Fibroblast of the conjunctiva (primary cell): ENCODE data around the gene ZNF791.
"Not testable (repeated sequence)": the region's sequence is repeated elsewhere in the genome, so short reads cannot be mapped to it uniquely, and the experiment has no call there.

Experiments
- DNase-seq: peaks from one replicate; pipeline ENCODE4 v3.0.0-alpha.2; 2010; ENCODE audit warnings: low read depth

ZNF791 gene

GRCh38 chr19:12610540-12611360, at the start of gene ZNF791, which contains the start of gene ZNF490:
Gene ZNF791, plus strand, starts transcription at chr19:12610920. Its CDS starts 160 bp downstream, at chr19:12611080.
Gene ZNF490, minus strand, starts transcription at chr19:12610813. Its CDS starts 133 bp downstream, at chr19:12610680.
- peak; percentile 93 for DNase-seq

DNA sequence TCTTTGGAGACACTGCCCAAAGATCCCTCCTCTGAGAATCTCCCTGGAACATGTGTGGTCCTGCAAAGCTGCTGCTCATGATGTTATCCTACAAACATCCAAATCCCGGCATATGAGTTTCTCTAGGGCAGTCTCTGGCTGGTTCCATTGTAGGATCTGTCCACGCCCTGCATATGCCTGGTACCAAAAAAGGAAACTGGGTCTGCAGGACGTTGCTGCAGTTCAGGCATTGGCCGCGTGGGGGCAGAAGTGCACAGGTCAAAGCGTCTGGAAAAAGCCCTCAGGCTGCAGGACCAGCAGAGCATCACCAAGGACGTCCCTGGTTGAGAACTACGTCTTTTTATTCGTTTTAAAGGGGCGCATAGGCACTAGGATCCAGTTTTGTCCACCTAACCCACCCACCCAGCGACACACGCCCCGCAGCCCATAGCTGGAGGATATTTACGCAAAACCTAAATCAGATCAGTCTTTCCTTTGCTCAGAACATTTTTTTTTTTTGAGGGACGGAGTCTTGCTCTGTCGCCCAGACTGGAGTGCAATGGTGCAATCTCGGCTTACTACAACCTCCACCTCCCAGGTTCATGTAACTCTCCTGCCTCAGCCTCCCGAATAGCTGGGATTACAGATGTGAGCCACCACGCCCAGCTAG, 46.6 kb upstream of the ZNF791 start:
- DNase-seq = peak; percentile 84

GRCh38 chr19:12566380-12566779, 44.3 kb upstream of the ZNF791 start:
- DNase-seq = not testable (repeated sequence)

GRCh38 chr19:12567951-12568350, 42.8 kb upstream of the ZNF791 start:
- no peak for DNase-seq

- DNase-seq = no peak
Observed at GRCh38 chr19:12574036-12574435, 36.7 kb upstream of the ZNF791 start.

- no peak for DNase-seq
Observed at GRCh38 chr19:12578641-12579040, 32.1 kb upstream of the ZNF791 start.

- DNase-seq = no peak
Observed at GRCh38 chr19:12580180-12580694, 30.5 kb upstream of the ZNF791 start.

- no peak for DNase-seq
Observed at GRCh38 chr19:12581100-12581499, 29.6 kb upstream of the ZNF791 start.

- DNase-seq = no peak
Observed at GRCh38 chr19:12596485-12596884, 14.2 kb upstream of the ZNF791 start.

GRCh38 chr19:12596927-12597548, 13.7 kb upstream of the ZNF791 start:
- no peak for DNase-seq

GRCh38 chr19:12597594-12597993, 13.1 kb upstream of the ZNF791 start:
- DNase-seq = no peak

GRCh38 chr19:12603714-12604113, 7.0 kb upstream of the ZNF791 start:
- DNase-seq = no peak

- DNase-seq = no peak
Observed at GRCh38 chr19:12606796-12607195, 3.9 kb upstream of the ZNF791 start.

DNA sequence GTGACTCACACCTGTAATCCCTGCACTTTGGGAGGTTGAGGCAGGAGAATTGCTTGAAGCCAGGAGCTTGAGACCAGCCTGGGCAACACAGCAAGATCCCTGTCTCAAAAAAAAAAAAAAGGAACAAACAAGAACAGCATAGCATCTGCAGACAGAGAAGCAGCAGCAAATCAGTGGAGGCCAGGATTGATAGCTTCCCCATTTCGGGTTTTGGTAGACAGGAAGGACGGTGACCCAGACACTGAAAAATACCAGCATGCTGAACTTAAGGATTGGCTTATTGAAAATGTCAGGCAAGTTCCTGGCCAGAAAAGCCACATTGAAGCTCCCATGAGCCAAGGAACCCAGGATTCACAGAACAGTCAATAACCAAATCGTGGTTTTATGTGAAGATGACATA, 3.1 kb upstream of the ZNF791 start:
- DNase-seq = no peak

DNA sequence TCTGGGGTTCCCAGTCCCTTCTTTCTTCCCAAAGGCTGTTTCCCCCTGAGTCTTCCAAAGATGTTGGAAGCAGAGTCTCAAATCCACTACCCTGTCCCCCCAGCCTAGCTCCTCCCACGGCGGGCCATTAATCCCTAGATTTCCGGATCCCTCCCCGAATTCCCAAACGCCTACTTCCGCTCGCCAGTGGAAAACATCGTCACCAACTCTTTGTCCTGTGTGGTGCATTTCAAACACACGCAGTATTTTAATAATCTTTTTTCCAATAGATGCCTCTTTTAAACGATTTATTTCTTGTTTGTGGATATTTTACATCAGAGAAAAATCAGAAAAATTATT, 610 bp downstream of the ZNF791 start:
- DNase-seq = peak; percentile 28

GRCh38 chr19:12617646-12618045, 6.9 kb downstream of the ZNF791 start:
- DNase-seq = no peak

DNA sequence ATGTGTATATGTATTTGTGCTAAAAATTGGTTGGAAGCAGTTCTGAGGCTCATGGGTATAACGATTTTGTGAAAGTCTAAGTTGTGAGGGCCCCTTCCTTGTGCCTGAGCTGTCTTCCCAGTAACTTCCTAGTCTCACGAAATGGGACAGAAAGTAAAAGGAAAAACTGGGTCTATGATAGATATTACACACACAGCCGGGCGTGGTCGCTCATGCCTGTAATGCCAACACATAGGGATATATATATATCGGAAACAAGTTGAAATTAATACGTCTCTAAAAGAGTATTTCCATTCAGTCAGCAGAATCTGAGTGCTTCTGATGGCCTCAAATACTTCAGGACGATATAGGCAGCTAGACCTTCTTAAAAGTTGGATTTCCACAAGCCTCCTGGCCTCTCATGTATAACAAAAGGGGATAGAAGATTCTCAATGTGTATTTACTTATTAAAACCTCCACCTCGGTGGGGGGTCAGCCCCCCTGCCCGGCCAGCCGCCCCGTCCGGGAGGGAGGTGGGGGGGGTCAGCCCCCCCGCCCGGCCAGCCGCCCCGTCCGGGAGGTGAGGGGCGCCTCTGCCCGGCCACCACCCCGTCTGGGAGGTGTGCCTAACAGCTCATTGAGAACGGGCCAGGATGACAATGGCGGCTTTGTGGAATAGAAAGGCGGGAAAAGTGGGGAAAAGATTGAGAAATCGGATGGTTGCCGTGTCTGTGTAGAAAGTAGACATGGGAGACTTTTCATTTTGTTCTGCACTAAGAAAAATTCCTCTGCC, 10.7 kb downstream of the ZNF791 start:
- DNase-seq = not testable (repeated sequence)

DNA sequence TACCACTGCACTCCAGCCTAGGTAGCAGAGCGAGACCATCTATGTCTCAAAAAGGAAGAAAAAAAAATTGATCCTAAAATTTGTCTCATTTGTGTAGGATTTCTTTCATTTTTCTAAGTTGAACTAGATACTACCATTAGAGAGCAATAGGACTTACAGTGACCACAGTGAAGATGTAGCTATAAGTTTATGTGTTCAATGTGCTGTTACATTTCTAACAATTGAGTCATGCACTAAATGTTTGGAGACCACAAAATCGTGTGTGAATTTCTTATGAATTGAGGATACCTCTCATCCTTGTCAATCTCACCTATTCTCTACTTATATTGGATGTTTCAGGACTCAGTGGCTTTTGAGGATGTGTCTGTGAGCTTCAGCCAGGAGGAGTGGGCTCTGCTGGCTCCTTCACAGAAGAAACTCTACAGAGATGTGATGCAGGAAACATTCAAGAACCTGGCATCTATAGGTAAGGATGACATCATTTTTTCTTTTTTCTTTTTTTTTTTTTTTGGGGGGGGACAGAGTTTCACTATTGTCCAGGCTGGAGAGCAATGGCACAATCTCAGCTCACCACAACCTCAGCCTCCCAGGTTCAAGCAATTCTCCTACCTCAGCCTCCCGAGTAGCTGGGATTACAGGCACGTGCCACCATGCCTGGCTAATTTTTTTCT, 12.8 kb downstream of the ZNF791 start:
- no peak for DNase-seq

GRCh38 chr19:12626958-12627357, 16.2 kb downstream of the ZNF791 start:
- no peak for DNase-seq

DNA sequence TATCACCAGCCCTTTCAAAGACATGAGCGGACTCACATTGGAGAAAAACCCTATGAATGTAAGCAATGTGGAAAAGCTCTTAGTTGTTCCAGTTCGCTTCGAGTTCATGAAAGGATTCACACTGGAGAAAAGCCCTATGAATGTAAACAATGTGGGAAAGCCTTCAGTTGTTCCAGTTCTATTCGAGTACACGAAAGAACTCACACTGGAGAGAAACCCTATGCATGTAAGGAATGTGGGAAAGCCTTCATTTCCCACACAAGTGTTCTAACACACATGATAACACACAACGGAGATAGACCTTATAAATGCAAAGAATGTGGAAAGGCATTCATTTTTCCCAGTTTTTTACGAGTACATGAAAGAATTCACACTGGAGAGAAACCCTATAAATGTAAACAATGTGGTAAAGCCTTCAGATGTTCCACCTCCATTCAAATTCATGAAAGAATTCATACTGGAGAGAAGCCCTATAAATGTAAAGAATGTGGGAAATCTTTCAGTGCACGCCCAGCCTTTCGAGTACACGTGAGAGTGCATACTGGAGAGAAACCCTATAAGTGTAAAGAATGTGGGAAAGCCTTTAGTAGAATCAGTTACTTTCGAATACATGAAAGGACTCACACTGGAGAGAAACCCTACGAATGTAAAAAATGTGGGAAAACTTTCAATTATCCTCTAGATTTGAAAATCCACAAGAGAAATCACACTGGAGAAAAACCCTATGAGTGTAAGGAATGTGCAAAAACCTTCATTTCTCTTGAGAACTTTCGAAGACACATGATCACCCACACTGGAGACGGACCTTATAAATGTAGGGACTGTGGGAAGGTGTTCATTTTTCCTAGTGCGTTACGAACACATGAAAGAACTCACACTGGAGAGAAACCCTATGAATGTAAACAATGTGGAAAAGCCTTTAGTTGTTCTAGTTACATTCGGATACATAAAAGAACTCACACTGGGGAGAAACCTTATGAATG, 17.6 kb downstream of the ZNF791 start:
- no peak for DNase-seq
